H1 (cell line): Measurements from ENCODE around the gene L2HGDH.
A peak's percentile ranks its signal among the peaks of the same experiment; 100 is the strongest.

Experiments used
- CHD1 ChIP-seq: IDR thresholded peaks from 2 replicates; pipeline ENCODE4 v1.6.1; 2012; ENCODE audit warnings: low read depth, low read length, improper control_type of control experiment
- CTCF ChIP-seq, 3 experiments: IDR thresholded peaks; 1 replicate in 2 of 3; 2 replicates in 1 of 3; pipeline versions ENCODE4 v1.5.1 to v1.6.1; 2011; ENCODE audit warnings: low read length in 3 of 3, mild to moderate bottlenecking in 3 of 3, inconsistent platforms in 2 of 3, low read depth in 1 of 3, moderate library complexity in 1 of 3; ENCODE audit not compliant: insufficient read depth in 1 of 3; ENCODE audit errors: control extremely low read depth in 1 of 3
- EP300 ChIP-seq, 2 experiments: IDR thresholded peaks; 1 replicate in 1 of 2; 2 replicates in 1 of 2; pipeline ENCODE4 v1.6.1; 2011 to 2012; ENCODE audit warnings: low read depth in 2 of 2, low read length in 2 of 2, mild to moderate bottlenecking in 2 of 2, borderline replicate concordance in 1 of 2, inconsistent platforms in 1 of 2, moderate library complexity in 1 of 2
- EZH2 ChIP-seq: fragments of 200-600 bp; sonication (generic); IDR thresholded peaks from 2 replicates; pipeline ENCODE4 v1.7.1; 2012; ENCODE audit warnings: low read depth, mild to moderate bottlenecking, moderate library complexity, low read length, inconsistent platforms; ENCODE audit not compliant: severe bottlenecking
- HDAC2 ChIP-seq, 2 experiments: fragments of 300-600 bp in 1 of 2; sonication (generic) in 1 of 2; IDR thresholded peaks; 2 replicates each; pipeline ENCODE4 v1.6.1; 2011 to 2012; ENCODE audit warnings: low read depth in 2 of 2, low read length in 2 of 2, mild to moderate bottlenecking in 2 of 2, moderate library complexity in 2 of 2, borderline replicate concordance in 1 of 2, inconsistent platforms in 1 of 2
- JUN ChIP-seq: IDR thresholded peaks from 2 replicates; pipeline ENCODE4 v1.6.1; 2011; ENCODE audit warnings: low read depth, mild to moderate bottlenecking, improper control_type of control experiment, low read length
- POLR2AphosphoS5 ChIP-seq: IDR thresholded peaks from 2 replicates; pipeline ENCODE4 v1.6.1; 2011; ENCODE audit warnings: low read depth, low read length
- SIN3A ChIP-seq, 2 experiments: IDR thresholded peaks in 1 of 2; conservative IDR thresholded peaks in 1 of 2; 2 replicates each; pipeline ENCODE4 v1.6.1; 2011 to 2012; ENCODE audit warnings: low read length in 2 of 2, improper control_type of control experiment in 1 of 2, low read depth in 1 of 2, mild to moderate bottlenecking in 1 of 2
- YY1 ChIP-seq: IDR thresholded peaks from 2 replicates; pipeline ENCODE4 v1.6.1; 2011; ENCODE audit warnings: low read depth, mild to moderate bottlenecking, low read length
- TF ChIP-seq, protein P1 (sequence below): IDR thresholded peaks from 2 replicates; pipeline ENCODE4 v1.6.1; 2012; ENCODE audit warnings: low read length, inconsistent platforms
- TF ChIP-seq, protein P2 (sequence below): IDR thresholded peaks from 2 replicates; pipeline ENCODE4 v1.6.1; 2012; ENCODE audit warnings: inconsistent platforms
- TF ChIP-seq, protein P3 (sequence below): IDR thresholded peaks from 2 replicates; pipeline ENCODE4 v1.6.1; 2011; ENCODE audit warnings: low read length, improper control_type of control experiment
- TF ChIP-seq, protein P4 (sequence below): IDR thresholded peaks from 2 replicates; pipeline ENCODE4 v1.6.1; 2011; ENCODE audit warnings: low read depth, mild to moderate bottlenecking, low read length; ENCODE audit not compliant: insufficient read depth

- TF ChIP-seq EP300 (IDR thresholded peaks at IDR 0.05; ENCODE audit: borderline replicate concordance in 1 of 2, low read depth in 2 of 2, low read length in 2 of 2) (no peak), SIN3A (conservative IDR thresholded peaks at IDR 0.05 in 1 of 2, IDR thresholded peaks at IDR 0.05 in 1 of 2; ENCODE audit: low read depth in 1 of 2, low read length in 2 of 2) (no peak), CTCF (IDR thresholded peaks at IDR 0.05; ENCODE audit: control extremely low read depth in 1 of 3, insufficient read depth in 1 of 3, low read depth in 1 of 3, low read length in 3 of 3) (peak in 2 of 3 experiments; percentile 67 to 89; a peak in 2 of 4 replicates), EZH2 (no peak), JUN (no peak), CHD1 (no peak), YY1 (no peak), HDAC2 (IDR thresholded peaks at IDR 0.05; ENCODE audit: borderline replicate concordance in 1 of 2, low read depth in 2 of 2, low read length in 2 of 2) (no peak), POLR2AphosphoS5 (no peak)
- TF ChIP-seq, protein P1, sequence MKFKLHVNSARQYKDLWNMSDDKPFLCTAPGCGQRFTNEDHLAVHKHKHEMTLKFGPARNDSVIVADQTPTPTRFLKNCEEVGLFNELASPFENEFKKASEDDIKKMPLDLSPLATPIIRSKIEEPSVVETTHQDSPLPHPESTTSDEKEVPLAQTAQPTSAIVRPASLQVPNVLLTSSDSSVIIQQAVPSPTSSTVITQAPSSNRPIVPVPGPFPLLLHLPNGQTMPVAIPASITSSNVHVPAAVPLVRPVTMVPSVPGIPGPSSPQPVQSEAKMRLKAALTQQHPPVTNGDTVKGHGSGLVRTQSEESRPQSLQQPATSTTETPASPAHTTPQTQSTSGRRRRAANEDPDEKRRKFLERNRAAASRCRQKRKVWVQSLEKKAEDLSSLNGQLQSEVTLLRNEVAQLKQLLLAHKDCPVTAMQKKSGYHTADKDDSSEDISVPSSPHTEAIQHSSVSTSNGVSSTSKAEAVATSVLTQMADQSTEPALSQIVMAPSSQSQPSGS = no peak
- TF ChIP-seq, protein P2, sequence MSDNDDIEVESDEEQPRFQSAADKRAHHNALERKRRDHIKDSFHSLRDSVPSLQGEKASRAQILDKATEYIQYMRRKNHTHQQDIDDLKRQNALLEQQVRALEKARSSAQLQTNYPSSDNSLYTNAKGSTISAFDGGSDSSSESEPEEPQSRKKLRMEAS = no peak
- TF ChIP-seq, protein P3, sequence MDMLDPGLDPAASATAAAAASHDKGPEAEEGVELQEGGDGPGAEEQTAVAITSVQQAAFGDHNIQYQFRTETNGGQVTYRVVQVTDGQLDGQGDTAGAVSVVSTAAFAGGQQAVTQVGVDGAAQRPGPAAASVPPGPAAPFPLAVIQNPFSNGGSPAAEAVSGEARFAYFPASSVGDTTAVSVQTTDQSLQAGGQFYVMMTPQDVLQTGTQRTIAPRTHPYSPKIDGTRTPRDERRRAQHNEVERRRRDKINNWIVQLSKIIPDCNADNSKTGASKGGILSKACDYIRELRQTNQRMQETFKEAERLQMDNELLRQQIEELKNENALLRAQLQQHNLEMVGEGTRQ = no peak
- TF ChIP-seq, protein P4, sequence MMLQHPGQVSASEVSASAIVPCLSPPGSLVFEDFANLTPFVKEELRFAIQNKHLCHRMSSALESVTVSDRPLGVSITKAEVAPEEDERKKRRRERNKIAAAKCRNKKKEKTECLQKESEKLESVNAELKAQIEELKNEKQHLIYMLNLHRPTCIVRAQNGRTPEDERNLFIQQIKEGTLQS = no peak
Measured at GRCh38 chr14:50311337-50311971, 575 bp downstream of the L2HGDH start.
